HepG2 (cell line): ENCODE results near the gene SPSB2. TPM values are rescaled to one million over a fixed set of nuclear protein-coding genes. Genes with fewer than 3 reads are reported as not detected.

Source experiments
- ATF4 ChIP-seq, 2 experiments: fragments of 450-650 bp in 1 of 2; sonication (generic) in 1 of 2; formaldehyde crosslinking; IDR thresholded peaks; 2 replicates each; pipeline versions ENCODE4 v1.5.0 to v1.8.0; 2020 to 2022; ENCODE audit warnings: mild to moderate bottlenecking in 1 of 2, missing genetic modification reagents in 1 of 2
- HCFC1 ChIP-seq: fragments of 150-350 bp; IDR thresholded peaks from 2 replicates; pipeline ENCODE4 v1.6.1; 2014; ENCODE audit warnings: low read depth, low read length
- HMGA1 ChIP-seq: sonication (generic); formaldehyde crosslinking; conservative IDR thresholded peaks from 2 replicates; pipeline ENCODE4 v1.4.0; 2020; ENCODE audit warnings: missing genetic modification reagents
- HNF1A ChIP-seq, 2 experiments: sonication (generic) in 1 of 2; formaldehyde crosslinking in 1 of 2; IDR thresholded peaks; 2 replicates each; pipeline versions ENCODE4 v1.4.0 to v1.6.1; 2016 to 2020; ENCODE audit warnings: borderline replicate concordance in 1 of 2, low read depth in 1 of 2, mild to moderate bottlenecking in 1 of 2, missing genetic modification reagents in 1 of 2
- KLF12 ChIP-seq: sonication (generic); formaldehyde crosslinking; IDR thresholded peaks from 2 replicates; pipeline ENCODE4 v1.4.0; 2020; ENCODE audit warnings: missing genetic modification reagents, borderline replicate concordance
- MAFF ChIP-seq: IDR thresholded peaks from 2 replicates; pipeline ENCODE4 v1.6.1; 2011; ENCODE audit warnings: low read depth, low read length, improper control_type of control experiment
- RNF2 ChIP-seq: fragments of 450-650 bp; conservative IDR thresholded peaks from 2 replicates; pipeline ENCODE4 v1.6.1; 2016; ENCODE audit warnings: low read depth
- SATB2 ChIP-seq: sonication (generic); formaldehyde crosslinking; IDR thresholded peaks from 2 replicates; pipeline ENCODE4 v1.5.0; 2020; ENCODE audit warnings: missing genetic modification reagents
- ZBTB4 ChIP-seq: sonication (generic); formaldehyde crosslinking; IDR thresholded peaks from 2 replicates; pipeline ENCODE4 v1.4.0; 2020; ENCODE audit warnings: missing genetic modification reagents, mild to moderate bottlenecking, borderline replicate concordance
- ZNF550 ChIP-seq: sonication (generic); formaldehyde crosslinking; IDR thresholded peaks from 2 replicates; pipeline ENCODE4 v1.4.0; 2020; ENCODE audit warnings: mild to moderate bottlenecking, missing genetic modification reagents, borderline replicate concordance
- ZNF724P ChIP-seq: sonication (generic); formaldehyde crosslinking; IDR thresholded peaks from 2 replicates; pipeline ENCODE4 v1.8.0; 2022; ENCODE audit warnings: missing genetic modification reagents, borderline replicate concordance
- ZNF775 ChIP-seq: sonication (generic); formaldehyde crosslinking; IDR thresholded peaks from 2 replicates; pipeline ENCODE4 v1.4.0; 2020; ENCODE audit warnings: missing genetic modification reagents, mild to moderate bottlenecking, moderate library complexity, borderline replicate concordance
- polyA plus RNA-seq, 8 experiments: library from polyadenylated mRNA; depleted of rRNA in 3 of 8; stranded (reverse) in 7 of 8; unstranded in 1 of 8; fragments of >200 nt; fragmentation: Illumina TruSeq in 4 of 8; extraction: Trizol in 4 of 8; gene quantifications; 2 replicates each; pipeline versions ENCODE4 v1.2.1 to v1.2.3, GENCODE V29; 2011 to 2016; ENCODE audit warnings: low read depth in 4 of 8, missing spikeins in 1 of 8, mixed read lengths in 1 of 8; ENCODE audit not compliant: insufficient read depth in 1 of 8
- total RNA-seq, 5 experiments: library from RNA; depleted of rRNA; stranded (reverse); fragments of >200 nt; fragmentation: Illumina TruSeq; extraction: Trizol; gene quantifications; 2 replicates each; pipeline ENCODE4 v1.2.3, GENCODE V29; 2016; ENCODE audit warnings: low read depth in 1 of 5

Gene SPSB2
- total and polyA plus RNA-seq, 2 of the 13 experiments (the other 11 are each of a cell fraction or from before 2014, with no cell fraction given), result 2.0 to 6.2 TPM

GRCh38 chr12:6867413-6868210, 5.5 kb downstream of the SPSB2 start, which contains the start of gene TPI1 (continued):
- no peak for TF ChIP-seq ZBTB4
- TF ChIP-seq SATB2 (CRISPR knock-in tag), result peak; percentile 62; the same call in 1 of the 2 replicates
- no peak for TF ChIP-seq HCFC1
- no peak for TF ChIP-seq HMGA1 (CRISPR knock-in tag)
- TF ChIP-seq ZNF775, result no peak
- 0 out of 2 replicates have a peak, but pooled peaks have one; percentile 45 for TF ChIP-seq RNF2
- TF ChIP-seq HNF1A (IDR thresholded peaks at IDR 0.05; ENCODE audit: low read depth), result no peak
- TF ChIP-seq HNF1A (CRISPR knock-in tag; IDR thresholded peaks at IDR 0.05; ENCODE audit: borderline replicate concordance), result no peak
- no peak for TF ChIP-seq ATF4 (CRISPR knock-in tag; IDR thresholded peaks at IDR 0.05)
- TF ChIP-seq ZNF724P (CRISPR knock-in tag), result peak; percentile 63
- TF ChIP-seq KLF12 (CRISPR knock-in tag), result no peak
- TF ChIP-seq ZNF550, result no peak
- no peak for TF ChIP-seq MAFF
